ENCODE data around the gene CHMP1A.
A peak's percentile ranks its signal among the peaks of the same experiment; 100 is the strongest.

Gene CHMP1A

GRCh38 chr16:89657442-89658220 is at the start of gene CHMP1A, which contains the start of gene SPATA33:
Gene CHMP1A, minus strand, starts transcription at chr16:89657708. Its CDS starts 120 bp downstream, at chr16:89657588.
Gene SPATA33, plus strand, starts transcription at chr16:89657836. Its CDS starts 76 bp downstream, at chr16:89657912.
- TF ChIP-seq CTCF (IDR thresholded peaks at IDR 0.05; ENCODE audit: borderline replicate concordance, insufficient read depth, low read depth, low read length) = no peak
- peak within 1 kb of the TSS; percentile 99 for H3K4me3 ChIP-seq (ENCODE audit: low read depth, low read length)

GRCh38 chr16:89706518-89707260 is 49.2 kb upstream of the CHMP1A start:
- TF ChIP-seq CTCF (IDR thresholded peaks at IDR 0.05; ENCODE audit: borderline replicate concordance, insufficient read depth, low read depth, low read length) = no peak
- H3K4me3 ChIP-seq (ENCODE audit: low read depth, low read length) = no peak overlapping the region

- TF ChIP-seq CTCF (IDR thresholded peaks at IDR 0.05; ENCODE audit: borderline replicate concordance, insufficient read depth, low read depth, low read length) = no peak
- no peak overlapping the region for H3K4me3 ChIP-seq (ENCODE audit: low read depth, low read length)
Measured at GRCh38 chr16:89705006-89705405, 47.5 kb upstream of the CHMP1A start.

- no peak for TF ChIP-seq CTCF (IDR thresholded peaks at IDR 0.05; ENCODE audit: borderline replicate concordance, insufficient read depth, low read depth, low read length)
- H3K4me3 ChIP-seq (ENCODE audit: low read depth, low read length) = no peak overlapping the region
Measured at GRCh38 chr16:89704281-89704680, 46.8 kb upstream of the CHMP1A start.

- TF ChIP-seq CTCF (IDR thresholded peaks at IDR 0.05; ENCODE audit: borderline replicate concordance, insufficient read depth, low read depth, low read length) = 0 out of 2 replicates have a peak, but pooled peaks have one; percentile 2
- peak within 1 kb of the TSS; percentile 53 for H3K4me3 ChIP-seq (ENCODE audit: low read depth, low read length)
Measured at GRCh38 chr16:89701425-89702406, 44.2 kb upstream of the CHMP1A start, which contains the start of gene SPATA2L. Gene SPATA2L, minus strand, starts transcription at chr16:89701705. Its CDS starts 473 bp downstream, at chr16:89701232.

GRCh38 chr16:89700649-89701424 is 43.3 kb upstream of the CHMP1A start:
- peak overlapping the region; percentile 53 for H3K4me3 ChIP-seq (ENCODE audit: low read depth, low read length)
- TF ChIP-seq CTCF (IDR thresholded peaks at IDR 0.05; ENCODE audit: borderline replicate concordance, insufficient read depth, low read depth, low read length) = peak; percentile 46; the same call in 1 of the 2 replicates
